ENCODE measurements around the gene BMS1. TPM values are rescaled to one million over a fixed set of nuclear protein-coding genes. Genes with fewer than 3 reads are reported as not detected.
A peak's percentile ranks its signal among the peaks of the same experiment; 100 is the strongest.
"Not testable (repeated sequence)": the region's sequence is repeated elsewhere in the genome, so short reads cannot be mapped to it uniquely, and the experiment has no call there.

BMS1 gene, protein sequence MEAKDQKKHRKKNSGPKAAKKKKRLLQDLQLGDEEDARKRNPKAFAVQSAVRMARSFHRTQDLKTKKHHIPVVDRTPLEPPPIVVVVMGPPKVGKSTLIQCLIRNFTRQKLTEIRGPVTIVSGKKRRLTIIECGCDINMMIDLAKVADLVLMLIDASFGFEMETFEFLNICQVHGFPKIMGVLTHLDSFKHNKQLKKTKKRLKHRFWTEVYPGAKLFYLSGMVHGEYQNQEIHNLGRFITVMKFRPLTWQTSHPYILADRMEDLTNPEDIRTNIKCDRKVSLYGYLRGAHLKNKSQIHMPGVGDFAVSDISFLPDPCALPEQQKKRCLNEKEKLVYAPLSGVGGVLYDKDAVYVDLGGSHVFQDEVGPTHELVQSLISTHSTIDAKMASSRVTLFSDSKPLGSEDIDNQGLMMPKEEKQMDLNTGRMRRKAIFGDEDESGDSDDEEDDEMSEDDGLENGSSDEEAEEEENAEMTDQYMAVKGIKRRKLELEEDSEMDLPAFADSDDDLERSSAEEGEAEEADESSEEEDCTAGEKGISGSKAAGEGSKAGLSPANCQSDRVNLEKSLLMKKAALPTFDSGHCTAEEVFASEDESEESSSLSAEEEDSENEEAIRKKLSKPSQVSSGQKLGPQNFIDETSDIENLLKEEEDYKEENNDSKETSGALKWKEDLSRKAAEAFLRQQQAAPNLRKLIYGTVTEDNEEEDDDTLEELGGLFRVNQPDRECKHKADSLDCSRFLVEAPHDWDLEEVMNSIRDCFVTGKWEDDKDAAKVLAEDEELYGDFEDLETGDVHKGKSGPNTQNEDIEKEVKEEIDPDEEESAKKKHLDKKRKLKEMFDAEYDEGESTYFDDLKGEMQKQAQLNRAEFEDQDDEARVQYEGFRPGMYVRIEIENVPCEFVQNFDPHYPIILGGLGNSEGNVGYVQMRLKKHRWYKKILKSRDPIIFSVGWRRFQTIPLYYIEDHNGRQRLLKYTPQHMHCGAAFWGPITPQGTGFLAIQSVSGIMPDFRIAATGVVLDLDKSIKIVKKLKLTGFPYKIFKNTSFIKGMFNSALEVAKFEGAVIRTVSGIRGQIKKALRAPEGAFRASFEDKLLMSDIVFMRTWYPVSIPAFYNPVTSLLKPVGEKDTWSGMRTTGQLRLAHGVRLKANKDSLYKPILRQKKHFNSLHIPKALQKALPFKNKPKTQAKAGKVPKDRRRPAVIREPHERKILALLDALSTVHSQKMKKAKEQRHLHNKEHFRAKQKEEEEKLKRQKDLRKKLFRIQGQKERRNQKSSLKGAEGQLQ
- 10 to 100 TPM; 16.4 to 16.7 TPM for total RNA-seq

DNA sequence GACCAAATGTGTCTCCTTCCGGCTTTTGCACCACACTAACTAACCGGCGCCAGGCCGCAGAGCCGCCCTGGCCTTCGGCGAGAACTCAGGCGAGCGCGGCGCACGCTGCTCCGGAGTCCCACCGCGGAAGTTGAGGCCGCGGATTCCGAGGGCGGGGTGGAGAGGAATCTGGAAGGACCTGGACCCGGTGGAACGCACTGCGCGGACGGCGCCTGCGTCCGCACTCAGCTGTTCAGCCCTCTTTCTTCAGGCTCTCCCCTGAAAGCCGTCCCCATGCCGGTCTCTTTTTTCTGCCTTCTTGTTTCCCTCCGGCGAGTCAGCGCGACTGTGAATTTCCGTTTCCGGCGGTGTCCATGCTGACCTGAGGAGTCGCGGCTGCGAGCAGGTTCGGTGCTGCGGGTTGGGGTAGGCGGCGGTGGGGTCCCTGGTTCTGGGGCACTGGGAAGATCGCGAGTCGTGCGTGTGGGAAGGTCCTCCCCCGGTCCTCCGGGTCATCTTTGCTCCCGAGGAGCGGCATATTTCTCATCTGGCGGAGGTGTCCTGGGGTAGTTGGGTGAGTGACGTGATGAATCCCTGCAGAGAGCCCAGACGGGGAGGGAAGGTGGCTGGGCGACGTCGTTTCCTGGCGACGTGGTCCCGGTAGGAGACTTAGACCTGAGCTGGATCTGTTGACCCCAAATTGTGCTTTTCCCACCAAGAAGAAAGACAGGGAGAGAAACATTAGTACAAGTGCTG lies at the start of gene BMS1:
TSS of gene BMS1 (plus strand) at position 350 of the 735 bp plus-strand sequence. CDS start 1,600 bp downstream, outside the sequence.
- POLR2A ChIA-PET = interaction anchor here (0.6 to 2.3 kb wide), 5 partner anchors 15 to 355 kb away, joined by 3 to 8 read pairs (median 4); partner anchors contain the start of gene CSGALNACT2
- Mint-ChIP-seq H3K27ac (peak within 1 kb of the TSS; percentile 91), H3K9me3 (no peaks in the 10 kb centered on the region), H3K4me1 (peaks cover 3% of the 10 kb centered on the region), H3K27me3 (no peaks in the 10 kb centered on the region), H3K36me3 (peaks cover 10% of the 10 kb centered on the region), H3K4me3 (peak within 1 kb of the TSS; percentile 98)
- peak; percentile 88 for DNase-seq
- peak; percentile 86 for ATAC-seq (ENCODE audit: low read depth)

DNA sequence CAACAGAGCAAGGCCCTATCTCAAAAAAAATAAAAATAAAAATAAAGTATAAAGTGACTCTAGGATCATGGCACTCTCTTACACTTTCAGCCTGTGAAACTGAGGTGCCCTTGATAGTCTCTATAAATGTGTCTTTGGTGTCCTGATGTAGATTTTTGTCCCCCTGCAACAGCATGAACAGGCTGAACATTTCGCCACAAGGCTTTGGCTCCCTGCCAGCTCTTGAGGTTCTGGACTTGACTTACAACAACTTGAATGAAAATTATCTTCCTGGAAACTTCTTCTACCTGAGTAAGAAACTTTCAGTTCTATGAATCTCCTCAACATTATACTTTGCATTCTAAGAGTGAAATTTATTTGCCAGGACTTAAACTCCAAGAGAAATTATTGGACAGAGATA lies 48.1 kb upstream of the BMS1 start:
- DNase-seq = no peak
- POLR2A ChIA-PET = no interaction called here
- Mint-ChIP-seq H3K27ac (no peak overlapping the region), H3K4me1 (no peaks in the 10 kb centered on the region), H3K4me3 (no peak overlapping the region), H3K27me3 (peaks cover 5% of the 10 kb centered on the region), H3K36me3 (no peaks in the 10 kb centered on the region), H3K9me3 (no peaks in the 10 kb centered on the region)
- no peak for ATAC-seq (ENCODE audit: low read depth)

DNA sequence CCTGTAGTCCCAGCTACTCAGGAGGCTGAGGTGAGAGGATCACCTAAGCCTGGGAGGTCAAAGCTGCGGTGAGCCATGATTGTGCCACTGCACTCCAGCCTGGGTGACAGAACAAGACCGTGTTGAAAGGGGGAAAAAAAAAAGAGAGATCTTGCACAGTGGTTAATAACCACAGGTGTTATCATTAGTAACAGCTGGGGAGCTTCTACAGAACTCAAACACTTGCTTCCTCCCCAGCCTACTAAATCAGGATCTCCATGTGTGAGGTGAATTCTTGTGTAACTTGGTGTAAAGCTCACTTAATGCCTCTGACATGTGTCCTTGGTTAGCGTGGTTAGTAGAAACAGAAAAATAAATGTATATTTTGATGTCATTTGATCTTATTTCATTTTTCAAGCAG lies 43.9 kb upstream of the BMS1 start:
- Mint-ChIP-seq H3K36me3 (no peaks in the 10 kb centered on the region), H3K9me3 (peaks cover 9% of the 10 kb centered on the region), H3K27me3 (peaks cover 5% of the 10 kb centered on the region), H3K27ac (no peak overlapping the region), H3K4me3 (no peak overlapping the region), H3K4me1 (no peaks in the 10 kb centered on the region)
- POLR2A ChIA-PET = no interaction called here
- ATAC-seq (ENCODE audit: low read depth) = no peak
- no peak for DNase-seq

DNA sequence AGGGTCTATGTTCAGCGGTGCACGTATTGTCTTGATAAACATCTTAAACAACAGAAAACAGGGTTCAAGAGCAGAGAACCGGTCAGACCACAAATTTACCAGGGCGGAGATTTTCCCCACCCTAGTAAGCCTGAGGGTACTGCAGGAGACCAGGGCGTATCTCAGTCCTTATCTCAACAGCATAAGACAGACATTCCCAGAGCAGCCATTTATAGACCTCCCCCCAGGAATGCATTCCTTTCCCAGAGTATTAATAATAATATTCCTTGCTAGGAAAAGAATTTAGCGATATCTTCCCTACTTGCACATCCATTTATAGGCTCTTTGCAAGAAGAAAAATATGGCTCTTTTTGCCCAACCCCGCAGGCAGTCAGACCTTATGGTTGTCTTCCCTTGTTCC lies 41.1 kb upstream of the BMS1 start:
- H3K36me3 Mint-ChIP-seq; POLR2A ChIA-PET; H3K27me3 Mint-ChIP-seq; DNase-seq; H3K9me3 Mint-ChIP-seq; ATAC-seq (ENCODE audit: low read depth); H3K4me1 Mint-ChIP-seq; H3K4me3 Mint-ChIP-seq; H3K27ac Mint-ChIP-seq: not testable (repeated sequence)

DNA sequence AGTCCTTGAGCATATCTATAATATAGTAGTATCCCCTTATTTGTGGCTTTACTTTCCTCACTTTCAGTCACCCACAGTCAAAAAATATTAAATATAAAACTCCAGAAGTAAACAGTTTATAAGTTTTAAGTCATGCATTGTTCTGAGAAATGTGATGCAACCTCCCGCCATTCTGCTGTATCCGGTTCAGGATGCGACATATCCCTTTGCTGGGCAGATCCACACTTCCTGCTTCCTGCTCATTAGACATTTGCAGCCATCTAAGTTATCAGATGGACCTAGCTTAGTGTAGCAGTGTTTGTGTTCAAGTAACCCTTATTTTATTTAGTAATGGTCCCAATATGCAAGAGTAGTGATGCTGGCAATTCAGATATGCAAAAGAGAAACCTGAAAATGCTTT lies 38.9 kb upstream of the BMS1 start:
- POLR2A ChIA-PET = no interaction called here
- no peaks in the 10 kb centered on the region for H3K4me1 Mint-ChIP-seq
- peaks cover 9% of the 10 kb centered on the region for H3K9me3 Mint-ChIP-seq
- no peaks in the 10 kb centered on the region for H3K36me3 Mint-ChIP-seq
- DNase-seq (no peak), ATAC-seq (ENCODE audit: low read depth) (no peak)
- no peak overlapping the region for H3K27ac Mint-ChIP-seq
- H3K4me3 Mint-ChIP-seq = no peak overlapping the region
- peaks cover under 1% of the 10 kb centered on the region for H3K27me3 Mint-ChIP-seq

DNA sequence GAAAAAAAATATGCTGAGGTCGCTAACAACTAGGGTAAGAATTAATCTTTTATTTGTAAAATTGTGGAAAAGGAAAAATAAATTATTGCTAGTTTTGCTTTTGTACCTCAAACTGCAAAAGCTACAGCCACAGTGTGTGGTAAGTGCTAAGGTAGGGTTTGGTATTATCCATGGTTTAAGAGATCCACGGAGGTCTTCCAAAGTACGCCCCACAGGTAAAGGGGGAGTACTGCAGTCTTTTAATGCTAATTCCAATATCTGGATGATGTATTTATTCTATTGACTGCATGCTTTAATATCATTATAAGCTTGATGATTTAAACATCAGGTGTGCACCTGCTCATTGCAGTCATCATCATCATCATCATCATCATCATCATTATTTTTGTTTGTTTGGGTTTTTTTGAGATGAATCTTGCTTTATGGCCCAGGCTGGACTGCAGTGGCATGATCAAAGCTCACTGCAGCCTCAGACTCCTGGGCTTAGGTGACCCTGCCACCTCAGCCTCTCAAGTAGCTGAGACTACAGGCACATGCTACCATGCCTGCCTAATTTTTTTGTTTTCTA lies 38.4 kb upstream of the BMS1 start:
- Mint-ChIP-seq H3K9me3 (peaks cover 9% of the 10 kb centered on the region), H3K36me3 (no peaks in the 10 kb centered on the region), H3K4me1 (no peaks in the 10 kb centered on the region), H3K27me3 (peaks cover 5% of the 10 kb centered on the region), H3K4me3 (no peak overlapping the region), H3K27ac (no peak overlapping the region)
- ATAC-seq (ENCODE audit: low read depth) (no peak), DNase-seq (no peak)
- POLR2A ChIA-PET = no interaction called here

DNA sequence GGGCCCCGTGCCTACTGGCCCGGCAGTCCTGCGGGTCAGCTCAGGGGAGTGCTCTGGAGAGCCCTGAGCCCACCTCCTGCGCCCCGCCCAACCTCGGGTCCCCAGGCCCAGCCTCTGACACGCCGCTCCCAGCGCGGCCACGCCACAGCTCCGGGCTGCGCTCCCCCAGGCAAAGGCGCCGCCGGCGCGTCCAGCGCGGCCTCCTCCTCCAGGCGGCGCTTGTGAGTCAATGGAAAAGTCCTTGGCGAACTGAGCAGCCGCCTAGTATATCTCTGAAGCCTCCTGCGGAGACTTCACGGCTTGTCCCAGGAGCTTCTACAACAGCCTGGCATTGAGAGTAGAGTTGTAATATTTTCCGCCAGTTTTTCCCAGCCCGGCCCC lies 29.5 kb upstream of the BMS1 start:
- Mint-ChIP-seq H3K27ac (no peak overlapping the region), H3K27me3 (peaks cover 51% of the 10 kb centered on the region), H3K4me1 (no peaks in the 10 kb centered on the region), H3K9me3 (no peaks in the 10 kb centered on the region), H3K4me3 (peak overlapping the region; percentile 81), H3K36me3 (no peaks in the 10 kb centered on the region)
- POLR2A ChIA-PET = interaction anchor here (0.7 to 1.6 kb wide), 2 partner anchors 30 to 114 kb away, joined by 3 read pairs; no protein-coding TSS in a partner anchor
- DNase-seq (peak; percentile 84), ATAC-seq (ENCODE audit: low read depth) (peak; percentile 73)

DNA sequence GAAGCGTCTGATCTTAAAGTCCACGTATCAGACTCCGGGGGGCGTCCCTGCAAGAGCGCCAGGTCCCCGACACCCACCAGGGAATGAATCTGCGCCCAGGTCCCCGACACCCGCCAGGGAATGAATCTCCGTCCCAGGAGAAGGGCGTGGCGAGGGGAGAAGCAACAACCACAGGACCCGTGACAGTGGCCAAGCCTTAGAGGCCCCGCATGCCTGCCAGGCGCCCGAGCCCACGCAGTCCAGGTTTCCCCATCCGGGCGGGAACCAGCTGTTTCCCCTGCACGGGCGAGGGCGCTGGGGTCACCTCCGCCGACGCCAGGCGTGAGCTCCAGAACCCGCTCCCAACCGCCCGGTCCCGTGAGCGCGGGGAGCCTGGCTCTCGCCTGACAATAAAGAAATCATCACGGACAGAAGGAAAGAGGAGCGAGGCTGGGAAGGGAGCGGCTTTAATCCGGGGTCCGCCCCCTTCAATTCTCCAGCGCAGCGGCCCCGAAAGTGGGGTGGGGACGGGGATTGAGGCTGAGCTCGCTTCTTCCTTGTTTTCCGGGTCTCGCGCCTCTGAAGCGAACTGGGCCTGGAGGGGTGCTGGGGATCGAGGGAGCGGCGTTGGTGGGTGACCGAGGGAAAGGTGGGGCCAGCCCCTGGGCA lies 29.0 kb upstream of the BMS1 start:
- peak; percentile 42 for DNase-seq
- Mint-ChIP-seq H3K4me1 (no peaks in the 10 kb centered on the region), H3K4me3 (peak overlapping the region; percentile 81), H3K9me3 (no peaks in the 10 kb centered on the region), H3K27ac (no peak overlapping the region), H3K27me3 (peaks cover 53% of the 10 kb centered on the region), H3K36me3 (no peaks in the 10 kb centered on the region)
- ATAC-seq (ENCODE audit: low read depth) = peak; percentile 5
- POLR2A ChIA-PET = interaction anchor here (0.7 to 1.6 kb wide), 2 partner anchors 30 to 115 kb away, joined by 3 read pairs; no protein-coding TSS in a partner anchor

DNA sequence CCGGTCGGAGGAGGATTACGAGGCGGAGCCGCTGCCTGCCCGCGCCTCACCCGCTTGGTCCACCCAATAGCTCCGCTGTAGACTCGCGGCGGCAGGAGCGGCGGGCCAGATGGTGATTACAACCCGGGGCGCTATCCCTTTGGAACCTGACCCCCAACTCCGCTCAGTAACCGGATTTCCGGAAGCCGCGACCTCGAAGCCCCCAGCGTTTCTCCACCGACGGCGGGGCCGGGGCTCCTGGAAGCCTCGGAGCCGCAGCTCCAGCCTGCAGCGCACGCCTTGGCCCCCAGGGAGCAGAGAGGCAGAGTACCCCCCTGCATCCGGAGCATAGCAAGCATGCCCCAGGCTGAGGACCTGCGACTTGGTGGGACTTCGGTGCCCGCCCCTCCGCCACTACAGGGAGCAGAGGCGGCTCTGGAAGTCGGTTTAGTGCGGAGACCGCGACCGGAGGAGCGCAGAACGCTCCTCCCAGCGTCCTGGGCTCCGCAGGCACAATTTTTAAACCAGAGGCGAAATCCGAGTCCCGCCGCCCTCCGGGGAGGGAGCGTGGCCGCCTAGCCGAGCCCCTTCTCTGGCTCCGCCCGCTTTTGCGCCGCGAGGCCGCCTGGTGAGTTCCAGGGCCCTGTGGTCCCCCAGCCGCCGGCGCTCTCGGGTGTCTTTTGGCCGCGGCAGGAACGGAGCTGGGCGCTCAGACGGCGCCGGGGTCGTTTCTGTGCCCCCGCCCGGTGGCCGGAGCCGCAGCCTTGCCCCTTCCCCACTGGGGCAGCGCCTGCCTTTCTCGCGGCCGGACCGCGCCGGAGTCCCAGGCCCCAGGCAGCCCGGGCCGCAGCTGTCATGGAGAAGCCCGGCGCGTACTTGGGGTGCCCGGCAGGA lies 28.2 kb upstream of the BMS1 start:
- H3K9me3 Mint-ChIP-seq = peaks cover 3% of the 10 kb centered on the region
- peaks cover 52% of the 10 kb centered on the region for H3K27me3 Mint-ChIP-seq
- no peaks in the 10 kb centered on the region for H3K36me3 Mint-ChIP-seq
- H3K27ac Mint-ChIP-seq = no peak overlapping the region
- ATAC-seq (ENCODE audit: low read depth) (peak; percentile 60), DNase-seq (peak; percentile 60)
- POLR2A ChIA-PET = interaction anchor here (1.6 kb wide), 1 partner anchor 116 kb away, joined by 3 read pairs; no protein-coding TSS in a partner anchor
- H3K4me1 Mint-ChIP-seq = no peaks in the 10 kb centered on the region
- peak overlapping the region; percentile 81 for H3K4me3 Mint-ChIP-seq

DNA sequence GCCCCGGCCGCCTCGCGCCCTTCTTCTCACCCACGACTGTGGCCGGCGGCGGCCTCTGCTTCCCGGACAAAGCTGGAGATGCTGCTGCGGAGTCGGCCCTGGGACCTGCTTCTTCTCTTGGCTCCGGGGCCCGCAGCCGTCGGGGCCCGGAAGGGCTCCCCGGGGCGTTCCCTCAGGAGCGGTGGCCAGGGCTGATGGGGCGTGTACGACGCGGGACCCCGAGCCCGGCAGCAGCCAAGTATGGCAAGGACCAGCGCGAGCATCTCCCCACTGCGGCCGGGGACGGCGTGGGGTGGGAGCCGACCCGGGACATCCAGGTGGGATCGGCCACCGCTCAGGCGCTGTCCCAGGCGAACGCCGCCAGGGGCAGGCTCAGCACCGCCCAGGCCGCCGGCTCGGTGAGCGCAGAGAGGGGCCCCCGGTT lies 27.6 kb upstream of the BMS1 start:
- POLR2A ChIA-PET = no interaction called here
- Mint-ChIP-seq H3K27ac (no peak overlapping the region), H3K4me1 (no peaks in the 10 kb centered on the region), H3K9me3 (peaks cover 4% of the 10 kb centered on the region), H3K36me3 (no peaks in the 10 kb centered on the region), H3K27me3 (peaks cover 52% of the 10 kb centered on the region), H3K4me3 (no peak overlapping the region)
- ATAC-seq (ENCODE audit: low read depth) = no peak
- no peak for DNase-seq

DNA sequence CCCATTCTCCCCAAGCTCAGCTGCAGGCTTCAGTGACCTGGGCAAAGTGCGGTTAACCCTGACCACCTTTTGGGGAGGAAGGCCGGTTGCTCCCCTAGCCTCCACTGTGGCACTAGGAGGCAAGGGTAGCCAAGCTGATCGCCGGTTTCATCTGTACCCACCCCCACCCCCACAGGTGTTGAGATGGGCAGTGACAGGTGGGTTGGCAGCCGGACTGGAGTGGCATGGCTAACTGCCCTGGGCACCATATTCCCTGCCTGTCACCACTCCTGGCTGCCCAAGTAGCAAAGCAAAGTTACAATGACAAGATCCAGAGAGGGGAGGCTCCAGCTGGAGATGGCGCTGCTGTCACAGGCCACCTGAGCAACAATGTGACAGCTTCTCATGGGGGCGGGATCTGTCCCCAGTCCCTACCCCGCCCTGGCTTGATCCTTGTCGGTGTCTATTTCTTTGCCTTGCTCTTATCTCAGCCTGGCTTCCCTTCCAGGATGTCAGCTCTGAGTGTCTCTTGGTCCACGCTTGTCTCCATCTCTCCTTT lies 27.0 kb upstream of the BMS1 start:
- POLR2A ChIA-PET = no interaction called here
- H3K9me3 Mint-ChIP-seq = peaks cover 4% of the 10 kb centered on the region
- no peak for DNase-seq
- H3K4me3 Mint-ChIP-seq = peak overlapping the region; percentile 37
- peaks cover 52% of the 10 kb centered on the region for H3K27me3 Mint-ChIP-seq
- H3K4me1 Mint-ChIP-seq = no peaks in the 10 kb centered on the region
- no peak for ATAC-seq (ENCODE audit: low read depth)
- H3K27ac Mint-ChIP-seq = no peak overlapping the region
- H3K36me3 Mint-ChIP-seq = no peaks in the 10 kb centered on the region

All from activated naive CD8-positive, alpha-beta T cell treated with anti-CD3 and anti-CD28 coated beads, Interleukin-2, amount 10 ng/mL, durations not matched to agents 7 days and 5 days (primary cell).